GM18909 (cell line): ENCODE data around the gene GUCY1A2.

Experiments
- ATAC-seq: cut with Tn5 transposase; IDR thresholded peaks from one replicate; pipeline ENCODE4 v1.9.1; 2021; ENCODE audit warnings: mild to moderate bottlenecking; ENCODE audit not compliant: unreplicated experiment, poor library complexity

The GUCY1A2 gene

DNA sequence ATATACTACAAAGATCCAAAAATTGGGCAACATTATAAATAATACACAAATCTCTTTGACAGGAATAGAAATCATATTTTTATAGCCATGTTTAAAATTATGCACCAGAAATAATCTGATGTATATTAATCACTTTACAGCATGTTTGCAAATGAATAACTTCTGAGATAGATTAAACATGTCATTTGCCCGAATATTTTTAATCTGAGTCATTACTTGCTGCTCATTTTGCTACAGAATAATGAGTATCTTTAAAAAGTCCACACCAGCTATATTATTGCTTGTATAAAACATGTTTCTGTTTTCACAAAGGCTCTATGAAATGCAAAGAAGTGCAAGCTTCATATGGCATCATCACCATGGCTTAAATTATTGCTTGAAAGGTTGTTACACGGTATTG, 336.8 kb downstream of the GUCY1A2 start:
- ATAC-seq = no peak

DNA sequence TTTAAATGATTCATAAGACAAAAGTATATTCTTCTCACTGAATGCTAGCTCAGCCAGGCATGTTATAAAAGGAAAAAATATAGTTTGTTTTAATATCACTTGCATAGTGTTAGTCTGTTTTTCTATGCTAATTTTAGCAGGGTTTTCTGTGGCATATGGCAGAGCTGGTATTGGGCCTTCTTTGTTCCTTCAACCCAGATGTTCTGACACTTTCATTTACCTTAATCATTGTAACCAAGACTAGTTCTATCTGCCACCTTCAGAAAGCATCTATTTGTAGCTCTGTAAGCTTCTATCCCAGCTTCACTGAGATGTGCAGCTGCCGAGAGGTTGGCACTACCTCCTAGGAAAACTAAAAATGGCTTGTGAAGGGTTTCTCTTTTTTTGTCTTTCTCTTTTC, 338.7 kb downstream of the GUCY1A2 start:
- no peak for ATAC-seq

- no peak for ATAC-seq
Measured at GRCh38 chr11:106679181-106679580, 339.1 kb downstream of the GUCY1A2 start.

GRCh38 chr11:106670069-106670468, 348.2 kb downstream of the GUCY1A2 start:
- no peak for ATAC-seq

DNA sequence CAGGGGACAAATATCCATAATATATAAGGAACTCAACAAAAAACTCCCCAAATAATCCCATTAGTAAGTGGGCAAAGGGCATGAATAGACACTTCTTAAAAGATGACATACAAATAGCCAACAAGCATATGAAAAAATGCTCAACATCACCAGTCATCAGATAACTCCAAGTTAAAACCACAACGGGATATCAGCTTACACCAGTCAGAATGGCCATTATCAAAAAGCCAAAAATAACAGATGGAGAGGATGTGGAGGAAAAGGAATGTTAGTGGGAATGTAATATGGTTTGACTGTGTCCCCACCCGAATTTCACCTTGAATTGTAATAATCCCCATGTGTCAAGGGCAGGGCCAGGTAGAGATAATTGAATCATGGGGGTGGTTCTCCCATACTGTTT, 350.1 kb downstream of the GUCY1A2 start:
- no peak for ATAC-seq

GRCh38 chr11:106656646-106657045, 361.6 kb downstream of the GUCY1A2 start:
- no peak for ATAC-seq

DNA sequence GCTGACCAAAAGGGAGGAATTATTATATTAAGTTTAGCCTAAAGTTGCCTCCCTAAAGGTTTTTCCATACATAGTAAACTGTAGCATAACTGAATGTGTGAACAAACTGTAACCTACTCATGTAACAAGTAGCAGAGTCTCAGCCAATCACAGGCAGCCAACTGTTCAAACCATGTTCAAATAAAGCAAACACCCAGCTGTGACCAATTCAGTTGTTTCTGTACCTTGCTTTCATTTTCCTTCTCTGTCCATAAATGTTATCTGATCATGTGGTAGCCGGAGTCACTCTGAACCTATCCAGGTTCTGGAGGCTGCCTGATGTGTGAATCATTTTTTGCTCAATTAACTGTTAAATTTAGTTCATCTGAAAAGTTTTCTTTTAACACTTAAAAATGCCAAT, 373.5 kb downstream of the GUCY1A2 start:
- no peak for ATAC-seq

DNA sequence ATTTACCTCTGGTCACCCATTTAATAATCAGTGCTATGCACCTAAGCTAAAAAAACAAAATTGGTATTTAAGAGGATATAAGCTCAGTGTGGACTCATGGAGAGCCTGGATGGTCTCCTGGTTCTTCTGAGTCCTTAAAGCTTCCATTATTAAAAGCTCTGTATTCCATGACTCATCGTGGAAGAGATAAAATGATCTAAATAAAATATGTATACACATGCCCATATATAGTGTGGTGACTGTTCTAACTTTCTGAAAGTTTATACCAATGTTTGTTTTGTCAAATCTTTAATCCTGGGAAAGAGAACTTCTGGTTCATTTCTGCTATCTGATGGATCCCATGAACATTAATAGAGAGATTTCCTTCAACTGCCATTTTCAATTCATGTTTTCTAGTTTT, 375.9 kb downstream of the GUCY1A2 start:
- no peak for ATAC-seq

DNA sequence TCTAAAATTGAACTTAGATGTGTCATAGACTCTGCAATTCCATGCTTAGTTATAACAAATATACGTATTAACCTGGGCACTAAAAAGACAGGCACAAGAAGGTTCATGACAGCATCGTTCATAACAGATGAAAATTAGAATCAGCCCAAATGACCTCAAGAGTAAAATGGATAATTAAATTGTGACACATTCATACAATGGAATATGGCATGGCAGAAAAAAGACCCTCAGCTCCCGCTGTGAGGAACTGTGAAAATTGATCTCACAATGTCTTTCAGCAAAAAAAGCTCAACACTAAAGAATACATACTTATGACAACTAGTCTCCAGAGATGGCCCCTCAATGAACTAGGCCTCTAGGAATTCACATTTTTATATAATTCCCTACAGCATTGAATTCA, 386.0 kb downstream of the GUCY1A2 start:
- no peak for ATAC-seq

DNA sequence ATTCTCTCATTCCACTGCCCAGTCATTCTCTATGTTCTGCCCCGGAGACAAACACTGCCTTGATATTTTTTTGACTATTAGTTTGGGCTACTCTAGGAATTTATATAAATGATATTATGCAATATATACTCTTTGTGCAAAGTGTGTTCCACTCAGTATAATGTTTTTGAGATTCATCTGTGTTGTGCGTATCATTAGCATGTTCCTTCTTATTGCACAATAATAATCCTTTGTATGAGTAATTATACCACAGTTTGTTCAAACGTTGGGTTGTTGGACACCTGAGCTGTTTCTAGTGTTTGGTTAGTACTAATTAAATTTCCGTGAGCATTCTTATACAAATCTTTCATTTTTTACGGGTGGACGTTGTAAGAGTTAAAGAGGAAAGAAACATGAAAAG, 390.6 kb downstream of the GUCY1A2 start:
- ATAC-seq = no peak

GRCh38 chr11:106625566-106625965, 392.7 kb downstream of the GUCY1A2 start:
- no peak for ATAC-seq

DNA sequence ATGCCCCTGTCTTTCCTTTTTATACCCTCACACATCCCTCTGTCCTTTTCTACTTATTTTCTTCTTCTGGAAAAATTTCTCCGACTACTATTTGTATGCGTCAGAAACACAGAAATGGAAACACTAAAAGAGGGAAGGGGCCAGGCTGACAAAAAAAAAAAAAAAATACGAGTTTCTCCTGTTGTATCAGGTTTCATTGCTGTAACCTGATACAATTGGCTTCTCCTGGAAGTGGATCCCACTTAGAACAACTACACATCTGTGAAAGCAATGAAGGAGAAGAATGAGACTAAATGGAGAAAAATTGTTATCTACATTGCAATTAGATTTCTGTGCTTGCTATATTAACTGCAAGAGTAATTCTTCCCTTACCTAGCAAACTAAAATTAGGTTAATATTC, 393.9 kb downstream of the GUCY1A2 start:
- no peak for ATAC-seq
